GM18517 (cell line): ENCODE results near the gene IDH3G.
"Not testable (repeated sequence)": the region's sequence is repeated elsewhere in the genome, so short reads cannot be mapped to it uniquely, and the experiment has no call there.

Source experiments
- ATAC-seq: cut with Tn5 transposase; IDR thresholded peaks from one replicate; pipeline ENCODE4 v1.9.1; 2021; ENCODE audit warnings: mild to moderate bottlenecking, moderate library complexity; ENCODE audit not compliant: unreplicated experiment

Gene IDH3G

GRCh38 chrX:153794018-153794896 lies at the start of gene IDH3G, which contains the start of gene SSR4:
IDH3G (minus strand) TSS chrX:153794375; CDS start chrX:153794326, 49 bp downstream.
SSR4 (plus strand) TSS chrX:153794668; CDS start chrX:153794688, 20 bp downstream.
- peak; percentile 83 for ATAC-seq

- ATAC-seq = no peak
These were observed 42.7 kb upstream of the IDH3G start for GRCh38 chrX:153836921-153837320.

GRCh38 chrX:153832728-153833127 lies 38.6 kb upstream of the IDH3G start:
- no peak for ATAC-seq

GRCh38 chrX:153831429-153832150 lies 37.4 kb upstream of the IDH3G start:
- ATAC-seq = no peak

GRCh38 chrX:153830640-153831428 lies 36.7 kb upstream of the IDH3G start:
- no peak for ATAC-seq

GRCh38 chrX:153829799-153830639 lies 35.8 kb upstream of the IDH3G start, which contains the start of gene PDZD4:
PDZD4 (minus strand) TSS chrX:153830544; CDS start chrX:153830298, 246 bp downstream.
- ATAC-seq = no peak

GRCh38 chrX:153829549-153829798 lies 35.3 kb upstream of the IDH3G start:
- no peak for ATAC-seq

GRCh38 chrX:153828723-153829548 lies 34.8 kb upstream of the IDH3G start:
- no peak for ATAC-seq

GRCh38 chrX:153828308-153828707 lies 34.1 kb upstream of the IDH3G start:
- no peak for ATAC-seq

- no peak for ATAC-seq
These were observed 33.7 kb upstream of the IDH3G start for GRCh38 chrX:153827903-153828302.

GRCh38 chrX:153827016-153827415 lies 32.8 kb upstream of the IDH3G start:
- no peak for ATAC-seq

- no peak for ATAC-seq
These were observed 30.9 kb upstream of the IDH3G start for GRCh38 chrX:153825042-153825441.

- ATAC-seq = no peak
These were observed 30.2 kb upstream of the IDH3G start for GRCh38 chrX:153824348-153824747.

GRCh38 chrX:153821066-153821465 lies 26.9 kb upstream of the IDH3G start:
- ATAC-seq = no peak

- ATAC-seq = no peak
These were observed 26.4 kb upstream of the IDH3G start for GRCh38 chrX:153820601-153821000.

GRCh38 chrX:153819384-153820040 lies 25.3 kb upstream of the IDH3G start:
- ATAC-seq = no peak

- ATAC-seq = no peak
These were observed 24.6 kb upstream of the IDH3G start for GRCh38 chrX:153818571-153819383.

GRCh38 chrX:153818064-153818463 lies 23.9 kb upstream of the IDH3G start:
- ATAC-seq = not testable (repeated sequence)
